ENCODE measurements around the gene GLT8D2. TPM values are rescaled to one million over a fixed set of nuclear protein-coding genes. Genes with fewer than 3 reads are reported as not detected.
A peak's percentile ranks its signal among the peaks of the same experiment; 100 is the strongest.

GLT8D2 gene
- total and polyA plus RNA-seq, 2 donors (not counting 1 experiment from before 2014, with no cell fraction given) = not detected

DNA sequence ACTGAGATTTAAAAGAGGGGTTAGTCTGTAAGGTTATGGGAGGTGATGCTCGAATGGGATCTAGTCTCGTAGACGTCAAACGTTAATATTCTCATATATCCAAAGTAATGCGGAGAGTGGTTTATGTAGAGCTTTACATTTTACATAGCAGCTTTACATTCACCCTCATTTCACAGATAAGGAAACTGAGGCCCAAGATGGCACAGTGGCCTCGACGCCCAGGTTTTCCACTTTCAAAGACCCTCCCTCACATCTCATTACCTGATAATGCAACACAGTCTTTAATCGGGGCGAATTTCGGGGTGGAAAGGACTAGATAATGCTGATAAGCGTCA, 84.8 kb downstream of the GLT8D2 start:
- H3K4me3 Mint-ChIP-seq = peak overlapping the region; percentile 98
- Histone ChIP-seq H2AFZ (ENCODE audit: insufficient read depth, low read depth, low read length, poor library complexity, severe bottlenecking) (peak overlapping the region; percentile 92), H3K9ac (ENCODE audit: low read length) (peak overlapping the region; percentile 99), H3K4me1 (ENCODE audit: control insufficient read depth in 2 of 2, insufficient read depth in 2 of 2, low read length in 2 of 2) (peaks cover 26% of the 10 kb centered on the region in 2 donors), H3K9me3 (ENCODE audit: control extremely low read depth in 1 of 3, control insufficient read depth in 2 of 3, insufficient read depth in 1 of 3, low read length in 2 of 3) (no peaks in the 10 kb centered on the region), H4K20me1 (ENCODE audit: control insufficient read depth, insufficient read depth, low read length, poor library complexity, severe bottlenecking) (peaks cover 22% of the 10 kb centered on the region), H3K4me3 (ENCODE audit: control extremely low read depth in 1 of 5, extremely low read depth in 1 of 5, insufficient read depth in 1 of 5, low read depth in 2 of 5, low read length in 4 of 5) (peak overlapping the region; percentile 70 to 96 (median 85)), H3K27me3 (replicated peaks in 1 of 4; ENCODE audit: control extremely low read depth in 1 of 4, control insufficient read depth in 3 of 4, insufficient read depth in 4 of 4, low read length in 3 of 4) (no peaks in the 10 kb centered on the region), H3K4me2 (replicated peaks; ENCODE audit: low read depth, low read length, poor library complexity, severe bottlenecking) (peak overlapping the region; percentile 92), H3K27ac (ENCODE audit: low read length in 2 of 2) (peak overlapping the region; percentile 81 to 95), H3K36me3 (replicated peaks in 1 of 2; ENCODE audit: control extremely low read depth in 1 of 2, control insufficient read depth in 1 of 2, extremely low read depth in 1 of 2, insufficient read depth in 2 of 2, low read length in 1 of 2) (peaks cover 3 to 12% of the 10 kb centered on the region in 2 experiments), H3K79me2 (ENCODE audit: control insufficient read depth, insufficient read depth, low read length) (peaks cover 55% of the 10 kb centered on the region)
- WGBS (ENCODE audit: insufficient coverage) = 0% methylated on average over 1 of the region's 11 CpGs
- H3K9me3 Mint-ChIP-seq (ENCODE audit: insufficient read depth) = no peaks in the 10 kb centered on the region
- H3K27me3 Mint-ChIP-seq = no peaks in the 10 kb centered on the region
- POLR2A ChIA-PET = interaction anchor here (0.5 to 2.9 kb wide), 7 partner anchors 9 to 172 kb away, joined by 3 to 49 read pairs (median 3); partner anchors contain the start of genes HSP90B1 and NFYB
- no peak for DNase-seq
- ATAC-seq (ENCODE audit: low read depth) = no peak
- no peak for TF ChIP-seq EZH2 (IDR thresholded peaks at IDR 0.05; ENCODE audit: borderline replicate concordance, insufficient read depth, low read depth, low read length, poor library complexity, severe bottlenecking)
- TF ChIP-seq, protein P1, sequence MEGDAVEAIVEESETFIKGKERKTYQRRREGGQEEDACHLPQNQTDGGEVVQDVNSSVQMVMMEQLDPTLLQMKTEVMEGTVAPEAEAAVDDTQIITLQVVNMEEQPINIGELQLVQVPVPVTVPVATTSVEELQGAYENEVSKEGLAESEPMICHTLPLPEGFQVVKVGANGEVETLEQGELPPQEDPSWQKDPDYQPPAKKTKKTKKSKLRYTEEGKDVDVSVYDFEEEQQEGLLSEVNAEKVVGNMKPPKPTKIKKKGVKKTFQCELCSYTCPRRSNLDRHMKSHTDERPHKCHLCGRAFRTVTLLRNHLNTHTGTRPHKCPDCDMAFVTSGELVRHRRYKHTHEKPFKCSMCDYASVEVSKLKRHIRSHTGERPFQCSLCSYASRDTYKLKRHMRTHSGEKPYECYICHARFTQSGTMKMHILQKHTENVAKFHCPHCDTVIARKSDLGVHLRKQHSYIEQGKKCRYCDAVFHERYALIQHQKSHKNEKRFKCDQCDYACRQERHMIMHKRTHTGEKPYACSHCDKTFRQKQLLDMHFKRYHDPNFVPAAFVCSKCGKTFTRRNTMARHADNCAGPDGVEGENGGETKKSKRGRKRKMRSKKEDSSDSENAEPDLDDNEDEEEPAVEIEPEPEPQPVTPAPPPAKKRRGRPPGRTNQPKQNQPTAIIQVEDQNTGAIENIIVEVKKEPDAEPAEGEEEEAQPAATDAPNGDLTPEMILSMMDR (IDR thresholded peaks at IDR 0.05) = no peak
- peak overlapping the region; percentile 97 for H3K27ac Mint-ChIP-seq
- intact Hi-C loops (cut with micrococcal nuclease) = loop anchor here (1.0 to 5.0 kb wide), 8 partner anchors 8 to 1272 kb away; partner anchors contain the start of genes APPL2, HCFC2, NFYB and NT5DC3
- H3K4me1 Mint-ChIP-seq = peaks cover 39% of the 10 kb centered on the region
- CTCF ChIA-PET = interaction anchor here (0.6 to 2.9 kb wide), 6 partner anchors 9 to 194 kb away, joined by 3 to 39 read pairs (median 4); partner anchors contain the start of gene HSP90B1

DNA sequence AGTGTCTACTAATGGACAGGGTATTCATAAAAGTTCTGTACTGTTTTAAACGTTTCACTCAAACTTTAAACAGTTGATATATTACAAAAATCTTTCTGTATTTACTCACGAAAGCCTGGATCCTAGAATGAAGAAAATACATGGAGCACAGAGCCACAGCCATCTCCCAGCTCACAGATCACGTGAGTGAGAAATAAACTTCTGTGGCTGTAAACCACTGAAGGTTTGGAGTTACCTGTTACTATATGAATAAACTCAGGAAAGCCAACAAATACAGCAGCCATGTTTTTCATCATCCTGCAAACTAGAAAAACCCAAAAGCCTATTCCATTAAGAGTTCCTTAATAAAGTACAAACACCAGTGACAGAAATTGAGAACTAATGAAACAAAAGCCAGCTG, 85.2 kb downstream of the GLT8D2 start:
- no peaks in the 10 kb centered on the region for H3K9me3 Mint-ChIP-seq (ENCODE audit: insufficient read depth)
- no peak for ATAC-seq (ENCODE audit: low read depth)

More for the DNA sequence above, 85.2 kb downstream of the GLT8D2 start:
- intact Hi-C loops (cut with micrococcal nuclease) = loop anchor here (1.0 to 5.0 kb wide), 8 partner anchors 8 to 1272 kb away; partner anchors contain the start of genes APPL2, HCFC2, NFYB and NT5DC3
- H4K20me1 ChIP-seq (ENCODE audit: control insufficient read depth, insufficient read depth, low read length, poor library complexity, severe bottlenecking) = peaks cover 18% of the 10 kb centered on the region
- ChIA-PET CTCF (interaction anchor here (1.3 to 2.9 kb wide), 2 partner anchors 8 to 13 kb away, joined by 4 to 39 read pairs; a partner anchor contains a TSS), POLR2A (interaction anchor here (1.2 to 2.9 kb wide), 3 partner anchors 8 to 81 kb away, joined by 3 to 49 read pairs (median 40); partner anchors contain the start of gene HSP90B1)
- Mint-ChIP-seq H3K27ac (peak overlapping the region; percentile 97), H3K4me1 (peaks cover 39% of the 10 kb centered on the region), H3K4me3 (peak overlapping the region; percentile 98), H3K27me3 (no peaks in the 10 kb centered on the region)
- H3K27ac ChIP-seq (ENCODE audit: low read length in 2 of 2) = peak overlapping the region; percentile 81 to 95
- no peaks in the 10 kb centered on the region for H3K27me3 ChIP-seq (replicated peaks in 1 of 4; ENCODE audit: control extremely low read depth in 1 of 4, control insufficient read depth in 3 of 4, insufficient read depth in 4 of 4, low read length in 3 of 4)
- peak overlapping the region; percentile 70 to 96 (median 85) for H3K4me3 ChIP-seq (ENCODE audit: control extremely low read depth in 1 of 5, extremely low read depth in 1 of 5, insufficient read depth in 1 of 5, low read depth in 2 of 5, low read length in 4 of 5)
- H3K36me3 ChIP-seq (replicated peaks in 1 of 2; ENCODE audit: control extremely low read depth in 1 of 2, control insufficient read depth in 1 of 2, extremely low read depth in 1 of 2, insufficient read depth in 2 of 2, low read length in 1 of 2) = peaks cover 3 to 12% of the 10 kb centered on the region in 2 experiments
- WGBS (ENCODE audit: insufficient coverage) = no CpG with 5 or more reads among the region's 3 CpGs
- H2AFZ ChIP-seq (ENCODE audit: insufficient read depth, low read depth, low read length, poor library complexity, severe bottlenecking) = peak overlapping the region; percentile 92
- H3K4me1 ChIP-seq (ENCODE audit: control insufficient read depth in 2 of 2, insufficient read depth in 2 of 2, low read length in 2 of 2) = peaks cover 26% of the 10 kb centered on the region in 2 donors
- H3K9ac ChIP-seq (ENCODE audit: low read length) = peak overlapping the region; percentile 99
- TF ChIP-seq, protein P1 (IDR thresholded peaks at IDR 0.05) = no peak
- no peak for TF ChIP-seq EZH2 (IDR thresholded peaks at IDR 0.05; ENCODE audit: borderline replicate concordance, insufficient read depth, low read depth, low read length, poor library complexity, severe bottlenecking)
- H3K4me2 ChIP-seq (replicated peaks; ENCODE audit: low read depth, low read length, poor library complexity, severe bottlenecking) = peak overlapping the region; percentile 92
- no peaks in the 10 kb centered on the region for H3K9me3 ChIP-seq (ENCODE audit: control extremely low read depth in 1 of 3, control insufficient read depth in 2 of 3, insufficient read depth in 1 of 3, low read length in 2 of 3)
- no peak for DNase-seq
- H3K79me2 ChIP-seq (ENCODE audit: control insufficient read depth, insufficient read depth, low read length) = peaks cover 51% of the 10 kb centered on the region

All from B cell (primary cell).